HG02610 (cell line): Measurements from ENCODE around the gene SLC22A23.

Experiments
- ATAC-seq: cut with Tn5 transposase; IDR thresholded peaks from one replicate; pipeline ENCODE4 v1.9.1; 2021; ENCODE audit warnings: mild to moderate bottlenecking, moderate library complexity; ENCODE audit not compliant: unreplicated experiment

SLC22A23 gene

DNA sequence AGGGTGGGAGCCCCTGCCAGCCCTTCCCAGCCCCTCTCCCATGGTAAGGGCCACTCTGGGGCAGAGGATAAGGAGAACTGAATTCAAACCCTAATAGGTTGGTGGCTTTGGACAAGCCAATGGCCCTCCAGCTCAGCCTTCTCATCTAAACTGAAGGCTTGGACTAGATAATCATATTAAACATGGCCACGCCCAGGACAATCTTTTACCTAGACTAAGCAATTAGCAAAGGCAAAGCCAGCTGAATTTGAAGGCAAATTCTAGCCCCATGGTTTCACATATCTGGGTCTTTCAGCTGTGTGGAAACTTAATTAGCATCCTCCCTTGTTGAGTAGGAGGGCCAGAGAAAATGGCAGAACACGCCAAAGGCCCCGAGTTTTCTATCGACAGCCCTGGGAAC lies 10.7 kb downstream of the SLC22A23 start:
- no peak for ATAC-seq

DNA sequence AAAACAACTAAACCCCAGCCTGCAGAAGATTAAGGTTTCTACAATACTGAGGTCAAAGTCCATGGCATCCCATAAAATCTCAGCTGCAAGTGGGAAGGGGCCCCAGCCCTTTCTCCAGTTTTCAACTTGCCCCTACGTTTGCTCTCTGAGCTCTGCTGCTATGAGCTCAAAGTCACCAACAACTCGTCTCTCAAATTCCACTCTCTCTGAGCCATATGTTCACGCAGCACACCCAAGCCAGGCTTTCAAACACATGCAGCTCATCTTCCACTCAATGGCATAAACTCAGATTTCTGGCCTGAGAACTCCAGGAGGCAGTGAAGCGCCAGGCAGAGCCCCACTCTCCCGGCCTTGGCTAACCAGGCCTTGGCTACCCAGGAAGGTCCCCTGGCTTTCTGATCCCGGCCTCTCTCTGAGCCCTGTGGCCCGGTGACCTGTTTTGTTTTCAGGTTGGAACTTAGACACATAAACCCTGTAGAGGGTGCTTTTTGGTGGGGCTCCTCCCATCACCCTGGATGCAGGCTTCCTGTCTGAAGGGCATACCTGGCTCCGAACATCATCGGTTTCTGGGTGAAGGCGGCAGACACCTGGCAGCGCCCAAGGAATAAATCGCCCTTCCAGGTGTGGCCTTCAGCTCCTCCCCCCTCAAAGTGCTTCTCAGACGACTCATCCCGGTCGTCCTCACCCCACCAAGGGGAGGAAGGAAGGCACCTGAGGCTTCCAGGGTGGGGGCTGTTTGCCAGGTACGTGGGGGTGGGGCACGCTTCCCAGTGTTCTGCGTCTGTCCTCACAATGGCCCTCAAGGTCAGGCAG lies 12.4 kb downstream of the SLC22A23 start:
- ATAC-seq: no peak

- no peak for ATAC-seq
Measured at GRCh38 chr6:3443221-3443515, 13.7 kb downstream of the SLC22A23 start.

- no peak for ATAC-seq
Measured at GRCh38 chr6:3442431-3443220, 14.2 kb downstream of the SLC22A23 start.

DNA sequence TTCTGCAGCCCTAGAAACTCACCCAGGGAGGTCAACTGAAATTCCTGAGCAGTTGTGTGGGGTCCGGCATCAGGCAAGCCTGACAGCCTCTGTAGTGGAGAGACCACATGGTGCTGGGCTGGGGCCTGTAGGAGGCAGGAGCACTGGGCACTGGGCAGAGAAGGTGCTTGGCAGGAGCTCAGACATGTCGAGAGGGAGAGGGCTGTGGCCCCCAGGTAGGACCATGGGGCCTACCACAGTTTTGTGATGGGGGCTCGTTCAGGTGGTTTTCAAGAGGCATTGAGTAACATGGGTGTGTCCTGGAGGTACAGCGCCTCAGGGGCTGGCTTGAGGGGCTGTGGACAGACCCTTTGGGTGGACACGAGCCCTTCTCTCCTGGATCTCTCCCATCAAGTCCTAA lies 15.9 kb downstream of the SLC22A23 start:
- no peak for ATAC-seq

- no peak for ATAC-seq
Measured at GRCh38 chr6:3439961-3440360, 16.9 kb downstream of the SLC22A23 start.

DNA sequence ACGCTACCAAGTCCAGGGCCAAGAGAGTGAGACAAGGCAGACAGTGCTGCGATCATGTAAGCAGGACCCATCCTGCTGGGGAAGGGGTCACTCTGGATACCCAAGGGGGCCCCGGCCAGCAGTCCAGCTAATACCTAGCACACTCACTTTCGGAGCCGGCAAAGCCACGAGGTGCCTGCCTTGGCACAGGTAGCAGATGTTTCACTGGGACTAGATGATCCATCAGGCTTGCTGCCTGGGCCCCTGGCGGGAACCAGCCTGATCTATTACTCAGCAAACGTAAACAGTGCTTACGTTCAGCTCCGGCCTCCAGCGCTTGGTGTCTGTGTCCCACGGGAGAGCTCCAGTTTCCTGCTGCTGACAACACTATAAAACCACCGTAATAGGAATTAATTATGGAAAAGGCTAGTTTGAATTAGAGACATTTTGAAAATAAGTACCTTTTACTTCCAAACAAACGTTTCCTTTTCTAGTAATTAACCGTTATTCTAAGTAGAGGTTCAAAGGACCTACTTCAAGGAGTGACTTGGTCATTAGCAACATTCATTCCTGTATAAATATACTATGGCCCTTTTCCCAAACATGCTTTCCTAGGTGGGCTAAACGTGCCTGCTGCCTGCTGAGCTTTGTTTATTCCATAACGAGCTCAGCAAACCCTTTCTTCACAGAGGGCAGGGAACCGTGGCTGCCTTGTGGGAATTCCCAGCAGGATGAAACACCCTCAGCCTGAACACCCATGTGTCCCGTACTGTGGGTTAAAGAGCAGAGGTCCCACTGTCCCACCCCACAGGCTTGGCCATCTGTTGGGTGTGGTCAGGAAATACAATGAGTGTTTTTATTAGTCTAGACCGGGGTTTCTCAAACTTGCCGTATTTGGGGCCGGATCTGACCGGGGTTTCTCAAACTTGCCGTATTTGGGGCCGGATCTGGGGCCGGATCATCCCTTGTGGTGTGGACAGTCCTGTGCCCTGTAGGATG lies 18.4 kb downstream of the SLC22A23 start:
- no peak for ATAC-seq

DNA sequence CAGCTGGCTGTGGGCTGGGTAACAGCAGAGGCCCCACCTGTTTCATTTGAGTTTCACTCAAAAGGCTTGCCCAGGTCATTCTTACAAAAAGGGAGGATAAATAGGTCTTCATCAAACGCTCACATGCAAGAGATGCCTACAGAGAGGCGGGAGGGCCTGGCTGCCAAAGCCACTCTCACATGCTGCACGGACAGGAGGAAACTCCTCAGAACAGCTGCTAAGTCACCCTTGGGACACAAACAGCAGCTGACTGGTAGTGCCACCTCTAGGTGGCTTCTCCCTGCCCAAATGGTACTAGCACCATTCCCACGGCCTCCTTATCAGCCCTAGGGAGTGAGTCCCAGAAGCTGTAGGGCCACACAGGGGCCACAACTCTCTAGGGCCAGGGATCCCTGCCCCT lies 23.8 kb downstream of the SLC22A23 start:
- no peak for ATAC-seq

GRCh38 chr6:3432416-3432815 lies 24.4 kb downstream of the SLC22A23 start:
- no peak for ATAC-seq

DNA sequence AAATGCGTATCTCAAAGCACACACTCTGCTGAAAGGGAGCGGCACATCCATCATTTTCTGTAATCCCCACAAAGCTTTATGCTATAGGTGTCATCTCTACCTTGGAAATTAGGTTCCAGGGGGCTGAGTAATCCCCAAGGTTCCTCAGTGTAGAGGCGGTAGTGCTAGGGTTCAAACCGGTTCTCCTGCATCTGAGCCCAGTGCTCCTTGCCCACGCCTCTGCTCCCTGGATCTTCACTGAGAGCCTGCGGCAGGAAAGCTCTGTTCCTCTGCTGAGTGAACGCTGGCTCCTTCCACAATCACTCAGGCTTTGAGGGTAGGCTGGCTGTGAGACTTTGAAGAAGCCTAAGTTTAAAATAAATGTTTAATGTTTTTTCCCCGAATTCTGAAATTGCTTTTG lies 24.9 kb downstream of the SLC22A23 start:
- ATAC-seq: no peak

- no peak for ATAC-seq
Measured at GRCh38 chr6:3429211-3429610, 27.6 kb downstream of the SLC22A23 start.

GRCh38 chr6:3428700-3429099 lies 28.1 kb downstream of the SLC22A23 start:
- ATAC-seq: no peak

GRCh38 chr6:3428247-3428646 lies 28.6 kb downstream of the SLC22A23 start:
- no peak for ATAC-seq

DNA sequence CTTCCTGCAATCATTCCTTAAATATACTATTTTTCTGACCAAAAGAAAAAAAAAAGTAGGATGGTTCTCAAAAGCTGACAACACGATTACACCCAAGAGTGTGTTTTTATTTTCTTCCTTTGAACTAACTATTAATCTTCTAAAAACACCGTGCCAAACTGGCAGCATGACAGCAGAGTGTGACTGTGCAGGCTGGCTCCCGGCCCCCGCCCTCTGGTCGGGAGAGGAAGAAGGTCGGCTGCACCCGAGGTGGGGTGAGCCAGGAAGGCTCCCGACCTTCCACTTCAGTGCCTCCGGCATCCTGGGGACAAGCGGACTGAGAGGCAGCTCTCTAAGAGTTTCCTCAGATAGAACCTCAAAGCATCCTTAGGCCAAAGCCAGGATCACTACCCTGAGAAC lies 29.2 kb downstream of the SLC22A23 start:
- no peak for ATAC-seq

- ATAC-seq: no peak
Measured at GRCh38 chr6:3426927-3427686, 29.7 kb downstream of the SLC22A23 start.

DNA sequence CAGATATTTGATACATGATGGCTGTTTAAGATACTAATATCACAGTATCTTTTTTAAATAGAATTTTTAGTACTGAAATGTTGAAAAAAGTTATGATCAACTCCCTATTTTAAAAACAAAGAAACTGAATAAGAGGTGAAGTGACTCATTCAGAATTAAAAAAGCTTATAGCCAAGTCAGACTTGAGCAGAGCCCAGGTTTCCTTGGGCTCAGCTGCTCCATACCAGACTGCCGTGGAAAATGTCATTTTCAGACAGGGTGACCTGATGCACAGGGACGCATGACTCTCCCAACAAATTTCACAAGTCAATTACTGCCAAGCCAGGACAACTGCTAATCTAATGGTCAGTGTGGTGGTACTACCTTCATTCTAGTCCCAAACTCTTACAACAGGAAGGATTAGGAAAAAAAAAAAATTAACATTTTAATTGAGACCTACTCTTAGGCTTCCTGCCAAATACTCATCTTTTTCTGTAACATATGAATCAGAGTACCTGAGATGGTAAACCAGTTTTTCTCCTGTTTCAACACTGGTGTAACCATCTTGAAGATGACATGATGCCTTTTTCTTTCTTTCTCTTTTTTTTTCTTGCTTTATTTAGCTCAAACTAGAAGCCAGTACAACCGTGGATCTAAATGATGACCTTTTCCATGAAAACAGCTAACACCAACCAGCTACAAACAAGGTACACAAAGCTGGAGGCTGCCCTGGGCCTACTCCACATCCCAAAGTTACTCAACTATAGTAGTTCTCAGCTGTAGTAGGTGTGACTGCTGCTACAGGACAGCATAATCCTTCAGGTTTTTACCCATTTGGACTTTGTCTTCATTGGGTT lies 30.5 kb downstream of the SLC22A23 start:
- ATAC-seq: no peak

GRCh38 chr6:3425574-3425973 lies 31.3 kb downstream of the SLC22A23 start:
- no peak for ATAC-seq

- no peak for ATAC-seq
Measured at GRCh38 chr6:3424185-3424927, 32.5 kb downstream of the SLC22A23 start.
